Measurements from ENCODE around the gene CAB39.

DNA sequence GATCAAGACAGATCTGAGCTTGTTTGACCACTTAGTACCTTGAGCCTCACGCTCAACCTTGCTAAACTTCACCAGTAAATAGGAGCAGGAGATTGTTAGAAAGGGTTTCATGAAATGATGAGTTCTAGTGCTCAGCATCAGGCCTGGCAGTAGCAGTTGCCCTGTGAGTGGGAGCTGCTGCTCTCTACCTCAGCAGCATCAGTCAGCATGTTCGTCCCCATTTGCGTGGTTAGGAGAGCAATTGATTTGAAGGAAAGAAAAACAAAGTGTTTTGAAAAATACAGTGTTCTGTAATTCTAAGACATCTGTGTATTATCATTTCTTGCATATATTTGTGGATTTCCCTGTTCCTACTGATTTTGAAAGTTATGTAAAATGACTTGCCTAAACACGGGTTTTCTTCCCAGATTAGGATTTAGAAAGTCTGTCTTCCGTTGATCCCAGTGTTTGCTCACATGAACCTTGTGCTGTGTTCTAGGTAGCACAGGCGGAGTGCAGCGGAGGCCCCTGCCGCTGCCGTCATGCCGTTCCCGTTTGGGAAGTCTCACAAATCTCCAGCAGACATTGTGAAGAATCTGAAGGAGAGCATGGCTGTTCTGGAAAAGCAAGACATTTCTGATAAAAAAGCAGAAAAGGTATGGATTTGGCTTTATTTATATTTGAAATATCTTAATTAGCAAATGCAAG, 47.0 kb downstream of the CAB39 start:
- no peak for TF ChIP-seq CTCF (IDR thresholded peaks at IDR 0.05)
- TF ChIP-seq EZH2phosphoT487 (IDR thresholded peaks at IDR 0.05) = no peak
- TF ChIP-seq EZH2 (IDR thresholded peaks at IDR 0.05) = no peak

Data from neural progenitor cell (in vitro differentiated cells).